Right lobe of liver (tissue), 6 donors: ENCODE data around the gene EFNB2. TPM values are rescaled to one million over a fixed set of nuclear protein-coding genes. Genes with fewer than 3 reads are reported as not detected.

Experiments
- ATAC-seq, 4 donors: fragments of 200-7000 bp; cut with Tn5 transposase; one replicate each; pipeline ENCODE4 v1.9.1; 2020; ENCODE audit warnings: mild to moderate bottlenecking in 4 of 4, moderate library complexity in 4 of 4
- DNase-seq, 3 donors: peaks; one replicate each; pipeline ENCODE4 v3.0.0-alpha.2; 2020
- H3K27ac ChIP-seq, 3 donors: fragments of 200-600 bp; one replicate each; pipeline ENCODE4 v1.8.0; 2022
- H3K27me3 ChIP-seq, 2 donors: fragments of 200-600 bp; one replicate each; pipeline ENCODE4 v1.8.0; 2022
- H3K36me3 ChIP-seq, 4 donors: fragments of 200-600 bp; sonication (generic) in 1 of 4; one replicate each; pipeline versions ENCODE4 v1.5.1 to v1.8.0; 2017 to 2022; ENCODE audit warnings: control low read depth in 1 of 4
- H3K4me1 ChIP-seq, 4 donors: fragments of 200-600 bp; sonication (generic) in 1 of 4; one replicate each; pipeline versions ENCODE4 v1.5.1 to v1.8.0; 2017 to 2022; ENCODE audit warnings: control low read depth in 1 of 4
- H3K4me3 ChIP-seq, 3 donors: fragments of 200-600 bp; one replicate each; pipeline ENCODE4 v1.8.0; 2022
- H3K9me3 ChIP-seq, 4 donors: fragments of 200-600 bp; sonication (generic) in 1 of 4; one replicate each; pipeline versions ENCODE4 v1.5.1 to v1.8.0; 2017 to 2022; ENCODE audit warnings: control low read depth in 1 of 4
- POLR2A ChIP-seq: fragments of 450-650 bp; IDR thresholded peaks from one replicate; pipeline ENCODE4 v1.6.1; 2017; ENCODE audit warnings: antibody characterized with exemption, mild to moderate bottlenecking
- WGBS: methylation state at CpG from one replicate; pipeline ENCODE4 v1.1.6; 2018; ENCODE audit warnings: low coverage, low lambda C conversion rate; ENCODE audit not compliant: insufficient coverage; ENCODE audit errors: missing lambda C conversion rate; 5-methylcytosine and 5-hydroxymethylcytosine counted together
- intact Hi-C, 2 donors: fragments of 100-400 bp; cut with DNase I; formaldehyde crosslinking; loops; one replicate each; pipeline versions ENCODE4 v1.11.2 to v1.14.1; 2022
- total RNA-seq, 6 experiments: library from RNA; depleted of rRNA in 2 of 6; stranded (reverse); fragments of >200 nt in 2 of 6; fragmentation: NEBNext Ultra II Directional in 3 of 6; extraction: Animal tissue kit (Norgen Biotek cat#: 25700) in 3 of 6; gene quantifications; one replicate each; pipeline versions ENCODE4 v1.1.0 to v1.2.4, GENCODE V29; 2016 to 2023
- TF ChIP-seq, protein P1 (sequence below), 4 donors: fragments of 200-600 bp in 3 of 4; fragments of 450-650 bp in 1 of 4; IDR thresholded peaks; one replicate each; pipeline versions ENCODE4 v1.5.1 to v1.8.0; 2016 to 2022; ENCODE audit warnings: antibody characterized with exemption in 4 of 4, mild to moderate bottlenecking in 2 of 4
- donor health status: DM: no; HTN: yes; CAD: no.
- donor health status: DM: no; HTN: no; CAD: no.
- donor health status: DM: no; HTN: no; CAD: no.
- donor health status: DM: no; HTN: yes; CAD: no.
- donor health status: DM: no; HTN: yes; CAD: no.

The EFNB2 gene
- total RNA-seq, 6 experiments from 2014 or later, result 2.3 to 9.8 (median 3.9) TPM

GRCh38 chr13:106525865-106526264 is 9.6 kb downstream of the EFNB2 start:
- ATAC-seq, result no peak
- no peaks in the 10 kb centered on the region for H3K4me1 ChIP-seq

GRCh38 chr13:106524108-106524507 is 11.4 kb downstream of the EFNB2 start:
- H3K4me1 ChIP-seq, result no peaks in the 10 kb centered on the region
- 21% methylated on average over 2 of the region's 2 CpGs for WGBS
- DNase-seq, result no peak
- no peaks in the 10 kb centered on the region for H3K36me3 ChIP-seq
- H3K9me3 ChIP-seq, result no peaks in the 10 kb centered on the region
- intact Hi-C loops, result no loop called here
- ATAC-seq, result no peak
- no peaks in the 10 kb centered on the region for H3K27me3 ChIP-seq
- no peak for TF ChIP-seq POLR2A
- TF ChIP-seq, protein P1, sequence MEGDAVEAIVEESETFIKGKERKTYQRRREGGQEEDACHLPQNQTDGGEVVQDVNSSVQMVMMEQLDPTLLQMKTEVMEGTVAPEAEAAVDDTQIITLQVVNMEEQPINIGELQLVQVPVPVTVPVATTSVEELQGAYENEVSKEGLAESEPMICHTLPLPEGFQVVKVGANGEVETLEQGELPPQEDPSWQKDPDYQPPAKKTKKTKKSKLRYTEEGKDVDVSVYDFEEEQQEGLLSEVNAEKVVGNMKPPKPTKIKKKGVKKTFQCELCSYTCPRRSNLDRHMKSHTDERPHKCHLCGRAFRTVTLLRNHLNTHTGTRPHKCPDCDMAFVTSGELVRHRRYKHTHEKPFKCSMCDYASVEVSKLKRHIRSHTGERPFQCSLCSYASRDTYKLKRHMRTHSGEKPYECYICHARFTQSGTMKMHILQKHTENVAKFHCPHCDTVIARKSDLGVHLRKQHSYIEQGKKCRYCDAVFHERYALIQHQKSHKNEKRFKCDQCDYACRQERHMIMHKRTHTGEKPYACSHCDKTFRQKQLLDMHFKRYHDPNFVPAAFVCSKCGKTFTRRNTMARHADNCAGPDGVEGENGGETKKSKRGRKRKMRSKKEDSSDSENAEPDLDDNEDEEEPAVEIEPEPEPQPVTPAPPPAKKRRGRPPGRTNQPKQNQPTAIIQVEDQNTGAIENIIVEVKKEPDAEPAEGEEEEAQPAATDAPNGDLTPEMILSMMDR (IDR thresholded peaks at IDR 0.05), result no peak
- H3K27ac ChIP-seq, result no peak overlapping the region
- no peak overlapping the region for H3K4me3 ChIP-seq

More at GRCh38 chr13:106525865-106526264, 9.6 kb downstream of the EFNB2 start:
- intact Hi-C loops, result no loop called here
- Histone ChIP-seq H3K27ac (no peak overlapping the region), H3K4me3 (no peak overlapping the region), H3K27me3 (no peaks in the 10 kb centered on the region), H3K9me3 (no peaks in the 10 kb centered on the region), H3K36me3 (no peaks in the 10 kb centered on the region)
- DNase-seq, result no peak
- TF ChIP-seq, protein P1 (IDR thresholded peaks at IDR 0.05), result no peak
- no peak for TF ChIP-seq POLR2A
- 17% methylated on average over 1 of the region's 3 CpGs for WGBS

DNA sequence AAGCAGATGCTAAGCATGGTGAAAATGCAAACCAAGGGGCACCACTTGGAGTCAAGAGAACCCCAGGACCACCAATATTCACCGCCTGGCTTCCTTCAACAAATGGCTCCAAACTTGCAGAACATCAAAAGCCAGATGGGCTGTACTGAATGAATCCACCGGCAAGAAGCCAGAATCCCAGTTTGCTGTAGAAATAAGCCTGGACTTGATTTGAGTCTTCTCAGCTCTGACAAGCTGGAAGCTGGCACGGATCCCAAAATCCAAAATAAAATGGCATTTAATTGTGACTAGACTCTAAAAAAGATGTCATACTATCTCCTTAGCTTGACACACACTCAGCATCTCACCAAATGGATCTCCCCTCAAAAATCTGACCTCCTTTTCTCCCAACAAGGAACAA is 11.9 kb downstream of the EFNB2 start:
- Histone ChIP-seq H3K4me1 (no peaks in the 10 kb centered on the region), H3K36me3 (no peaks in the 10 kb centered on the region), H3K9me3 (no peaks in the 10 kb centered on the region), H3K4me3 (no peak overlapping the region), H3K27ac (no peak overlapping the region), H3K27me3 (no peaks in the 10 kb centered on the region)
- DNase-seq (no peak), ATAC-seq (no peak)
- TF ChIP-seq POLR2A, result no peak
- TF ChIP-seq, protein P1 (IDR thresholded peaks at IDR 0.05), result no peak
- intact Hi-C loops, result no loop called here
- WGBS, result no CpG with 5 or more reads among the region's 3 CpGs

- Histone ChIP-seq H3K4me1 (no peaks in the 10 kb centered on the region), H3K27ac (no peak overlapping the region), H3K27me3 (no peaks in the 10 kb centered on the region), H3K36me3 (no peaks in the 10 kb centered on the region), H3K4me3 (no peak overlapping the region), H3K9me3 (no peaks in the 10 kb centered on the region)
- no peak for TF ChIP-seq POLR2A
- TF ChIP-seq, protein P1 (IDR thresholded peaks at IDR 0.05), result no peak
- DNase-seq (no peak), ATAC-seq (peak in 1 of 4 donors; percentile 24)
- intact Hi-C loops, result no loop called here
- 46% methylated on average over 7 of the region's 7 CpGs for WGBS
These were observed 12.4 kb downstream of the EFNB2 start for GRCh38 chr13:106522898-106523525.
